HCT116 (cell line): ENCODE data around the gene FERMT1. TPM values are rescaled to one million over a fixed set of nuclear protein-coding genes. Genes with fewer than 3 reads are reported as not detected.

ENCODE experiments used
- ATAC-seq: fragments of 200-7000 bp; cut with Tn5 transposase; 2 replicates; pipeline ENCODE4 v1.9.1; 2020; ENCODE audit warnings: mild to moderate bottlenecking, moderate library complexity
- Bru-seq: library from RNA; stranded (reverse); fragments of 400-500 nt; gene quantifications from one replicate; lab custom pipeline; 2021; lab: Mats Ljungman, UMichigan
- BruChase-seq, 2 experiments: library from RNA; stranded (reverse); fragments of 400-500 nt; gene quantifications; one replicate each; lab custom pipeline; 2021; lab: Mats Ljungman, UMichigan
- BruUV-seq: library from RNA; stranded (reverse); fragments of 400-500 nt; replicated peaks from 2 replicates; lab custom pipeline; 2021; lab: Mats Ljungman, UMichigan
- CTCF ChIA-PET: fragments of 300-600 bp; sonication (Branson Sonifier 250); formaldehyde crosslinking; loops from one replicate; lab custom pipeline; 2021; ENCODE audit warnings: antibody characterized with exemption; lab: Charles Lee
- POLR2A ChIA-PET: fragments of 300-600, 350-600 bp; sonication (Branson Sonifier 250); formaldehyde crosslinking; loops from one replicate; lab custom pipeline; 2021; ENCODE audit warnings: antibody characterized with exemption; lab: Charles Lee
- RAD21 ChIA-PET, 2 experiments: fragments of 300-600 bp; sonication (Branson Sonifier 250); formaldehyde crosslinking; loops; one replicate each; lab custom pipeline; 2023; ENCODE audit warnings: low total read pairs in 2 of 2; ENCODE audit not compliant: uncharacterized antibody in 2 of 2, unreplicated experiment in 2 of 2, low non-redundant PET in 1 of 2; lab: Charles Lee
- DNase-seq: peaks from one replicate; pipeline ENCODE4 v3.0.0-alpha.2; 2010; ENCODE audit warnings: low read depth, low spot score
- H2AFZ ChIP-seq: fragments of 200-600 bp; shearing (Covaris generic), sonication (generic); 2 replicates; pipeline ENCODE4 v1.6.1; 2017; ENCODE audit warnings: low read depth, mixed run types, mixed read lengths, antibody characterized with exemption, low read length; ENCODE audit not compliant: poor library complexity, severe bottlenecking
- H3K27ac ChIP-seq: 2 replicates; pipeline ENCODE4 v1.5.1; 2012; ENCODE audit warnings: low read depth, low read length
- H3K27me3 ChIP-seq: fragments of 200-600 bp; sonication (generic); 2 replicates; pipeline ENCODE4 v1.6.1; 2016; ENCODE audit warnings: mixed run types, low read length, mixed read lengths; ENCODE audit not compliant: insufficient read depth
- H3K36me3 ChIP-seq, 2 experiments: fragments of 200-500 bp in 1 of 2; fragments of 200-600 bp in 1 of 2; sonication (Bioruptor generic) in 1 of 2; sonication (generic) in 1 of 2; 2 replicates each; pipeline versions ENCODE4 v1.5.1 to v1.6.1; 2014 to 2016; ENCODE audit warnings: low read length in 2 of 2, inconsistent platforms in 1 of 2, mixed read lengths in 1 of 2, mixed run types in 1 of 2; ENCODE audit not compliant: insufficient read depth in 2 of 2, control insufficient read depth in 1 of 2
- H3K4me1 ChIP-seq, 2 experiments: fragments of 200-600 bp in 1 of 2; sonication (generic) in 1 of 2; 2 replicates each; pipeline versions ENCODE4 v1.5.1 to v1.6.1; 2012 to 2017; ENCODE audit warnings: low read length in 2 of 2, inconsistent platforms in 1 of 2, mild to moderate bottlenecking in 1 of 2, mixed read lengths in 1 of 2, mixed run types in 1 of 2, moderate library complexity in 1 of 2; ENCODE audit not compliant: insufficient read depth in 2 of 2, control insufficient read depth in 1 of 2
- H3K4me2 ChIP-seq: fragments of 200-600 bp; sonication (generic); 2 replicates; pipeline ENCODE4 v1.6.1; 2017; ENCODE audit warnings: mixed run types, low read length, mixed read lengths
- H3K4me3 ChIP-seq, 2 experiments: fragments of 200-600 bp in 1 of 2; sonication (generic) in 1 of 2; replicated peaks in 1 of 2; 2 replicates each; pipeline ENCODE4 v1.5.1; 2011 to 2016; ENCODE audit warnings: low read length in 2 of 2, control low read depth in 1 of 2, low read depth in 1 of 2, mild to moderate bottlenecking in 1 of 2, mixed read lengths in 1 of 2, mixed run types in 1 of 2
- H3K79me2 ChIP-seq: fragments of 200-600 bp; sonication (generic); 2 replicates; pipeline ENCODE4 v1.6.1; 2017; ENCODE audit warnings: mild to moderate bottlenecking, mixed run types, low read length, moderate library complexity, mixed read lengths; ENCODE audit not compliant: insufficient read depth
- H3K9ac ChIP-seq: fragments of 200-600 bp; sonication (generic); 2 replicates; pipeline ENCODE4 v1.6.1; 2016; ENCODE audit warnings: low read length, mixed read lengths
- H3K9me2 ChIP-seq: fragments of 200-600 bp; sonication (generic), shearing (Covaris generic); 2 replicates; pipeline ENCODE4 v1.6.1; 2017; ENCODE audit warnings: mixed run types, mild to moderate bottlenecking, moderate library complexity; ENCODE audit not compliant: insufficient read depth
- H3K9me3 ChIP-seq, 2 experiments: fragments of 200-500 bp in 1 of 2; fragments of 200-600 bp in 1 of 2; sonication (Bioruptor generic) in 1 of 2; sonication (generic) in 1 of 2; 2 replicates each; pipeline ENCODE4 v1.6.1; 2014 to 2017; ENCODE audit warnings: low read length in 2 of 2, mixed read lengths in 2 of 2, inconsistent platforms in 1 of 2, low read depth in 1 of 2, mild to moderate bottlenecking in 1 of 2, mixed run types in 1 of 2, moderate library complexity in 1 of 2; ENCODE audit not compliant: control insufficient read depth in 1 of 2, insufficient read depth in 1 of 2
- H4K20me1 ChIP-seq: fragments of 200-600 bp; sonication (generic), shearing (Covaris generic); 2 replicates; pipeline ENCODE4 v1.6.1; 2017; ENCODE audit warnings: mixed run types, mild to moderate bottlenecking, moderate library complexity; ENCODE audit not compliant: insufficient read depth
- ATF3 ChIP-seq: IDR thresholded peaks from 2 replicates; pipeline ENCODE4 v1.6.1; 2012
- CBX3 ChIP-seq: IDR thresholded peaks from 2 replicates; pipeline ENCODE4 v1.6.1; 2012; ENCODE audit warnings: low read depth
- CEBPB ChIP-seq: IDR thresholded peaks from 2 replicates; pipeline ENCODE4 v1.6.1; 2012; ENCODE audit warnings: low read depth
- ELF1 ChIP-seq: IDR thresholded peaks from 2 replicates; pipeline ENCODE4 v1.6.1; 2012; ENCODE audit warnings: low read depth, borderline replicate concordance
- EZH2phosphoT487 ChIP-seq: fragments of 200-600 bp; IDR thresholded peaks from 2 replicates; pipeline ENCODE4 v1.6.1; 2018; ENCODE audit warnings: antibody characterized with exemption, borderline replicate concordance
- JUND ChIP-seq: IDR thresholded peaks from 2 replicates; pipeline ENCODE4 v1.6.1; 2012
- MAX ChIP-seq: IDR thresholded peaks from 2 replicates; pipeline ENCODE4 v1.6.1; 2012
- POLR2A ChIP-seq: IDR thresholded peaks from 2 replicates; pipeline ENCODE4 v1.7.0; 2011; ENCODE audit warnings: borderline replicate concordance; ENCODE audit not compliant: insufficient read depth, insufficient read length; ENCODE audit errors: extremely low read depth
- REST ChIP-seq: IDR thresholded peaks from 2 replicates; pipeline ENCODE4 v1.6.1; 2012; ENCODE audit warnings: low read depth
- SIN3A ChIP-seq: IDR thresholded peaks from 2 replicates; pipeline ENCODE4 v1.6.1; 2012; ENCODE audit warnings: low read depth
- SP1 ChIP-seq: IDR thresholded peaks from 2 replicates; pipeline ENCODE4 v1.6.1; 2012; ENCODE audit warnings: low read depth
- SRF ChIP-seq: IDR thresholded peaks from 2 replicates; pipeline ENCODE4 v1.6.1; 2012; ENCODE audit warnings: low read depth
- TCF7L2 ChIP-seq: IDR thresholded peaks from 2 replicates; pipeline ENCODE4 v1.7.0; 2011; ENCODE audit warnings: borderline replicate concordance, inconsistent platforms; ENCODE audit not compliant: insufficient read depth, insufficient read length; ENCODE audit errors: extremely low read depth
- ZBTB33 ChIP-seq: IDR thresholded peaks from 2 replicates; pipeline ENCODE4 v1.6.1; 2011; ENCODE audit warnings: mild to moderate bottlenecking, low read length, moderate library complexity; ENCODE audit not compliant: insufficient replicate concordance; ENCODE audit errors: extremely low read depth
- ZFX ChIP-seq: fragments of 450-650 bp; IDR thresholded peaks from 2 replicates; pipeline ENCODE4 v1.6.1; 2017
- ZNF274 ChIP-seq: fragments of 200-500 bp; sonication (Bioruptor generic); IDR thresholded peaks from 2 replicates; pipeline ENCODE4 v1.6.1; 2014; ENCODE audit warnings: mild to moderate bottlenecking, low read depth, low read length, inconsistent platforms
- intact Hi-C: fragments of 100-400 bp; cut with micrococcal nuclease; formaldehyde crosslinking; loops from 2 replicates; pipeline ENCODE4 v1.10.0; 2022
- long read RNA-seq: library from polyadenylated mRNA; unstranded; transcript quantifications from one replicate; pipeline ENCODE4 v2.0.0, GENCODE V29; 2021; ENCODE audit not compliant: unreplicated experiment
- polyA plus RNA-seq: library from polyadenylated mRNA; unstranded; fragments of >200 nt; gene quantifications from 2 replicates; pipeline ENCODE4 v1.2.1, GENCODE V29; 2012; ENCODE audit warnings: missing spikeins
- total RNA-seq: library from RNA; stranded (reverse); gene quantifications from one replicate; pipeline ENCODE4 v1.2.1, GENCODE V29; 2021; ENCODE audit not compliant: unreplicated experiment

FERMT1 gene, protein sequence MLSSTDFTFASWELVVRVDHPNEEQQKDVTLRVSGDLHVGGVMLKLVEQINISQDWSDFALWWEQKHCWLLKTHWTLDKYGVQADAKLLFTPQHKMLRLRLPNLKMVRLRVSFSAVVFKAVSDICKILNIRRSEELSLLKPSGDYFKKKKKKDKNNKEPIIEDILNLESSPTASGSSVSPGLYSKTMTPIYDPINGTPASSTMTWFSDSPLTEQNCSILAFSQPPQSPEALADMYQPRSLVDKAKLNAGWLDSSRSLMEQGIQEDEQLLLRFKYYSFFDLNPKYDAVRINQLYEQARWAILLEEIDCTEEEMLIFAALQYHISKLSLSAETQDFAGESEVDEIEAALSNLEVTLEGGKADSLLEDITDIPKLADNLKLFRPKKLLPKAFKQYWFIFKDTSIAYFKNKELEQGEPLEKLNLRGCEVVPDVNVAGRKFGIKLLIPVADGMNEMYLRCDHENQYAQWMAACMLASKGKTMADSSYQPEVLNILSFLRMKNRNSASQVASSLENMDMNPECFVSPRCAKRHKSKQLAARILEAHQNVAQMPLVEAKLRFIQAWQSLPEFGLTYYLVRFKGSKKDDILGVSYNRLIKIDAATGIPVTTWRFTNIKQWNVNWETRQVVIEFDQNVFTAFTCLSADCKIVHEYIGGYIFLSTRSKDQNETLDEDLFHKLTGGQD
- total RNA-seq (34.9 TPM), Bru-seq, nascent RNA (percentile 78 among the genes with signal in this experiment), BruChase-seq, experiment 1, labeled RNA remaining after a 6-hour chase (percentile 81 among the genes with signal in this experiment), BruChase-seq, experiment 2, labeled RNA remaining after a 2-hour chase (percentile 67 among the genes with signal in this experiment)
- 17.0 and 25.4 TPM in 2 replicates for polyA plus RNA-seq
- long read RNA-seq, full-length matches to known transcripts: 1 of 25 reads
- long read RNA-seq, partial matches to known transcripts: 14 of 25 reads
- long read RNA-seq, other reads (novel, unspliced or antisense): 10 of 25 reads

GRCh38 chr20:6122873-6123648 is at the start of gene FERMT1:
Gene FERMT1, minus strand, starts transcription at chr20:6123030. Its CDS starts 3,476 bp downstream, at chr20:6119554.
- RAD21 ChIA-PET: no interaction called here
- ATAC-seq: peak; percentile 91
- peak; percentile 63; the same call in 1 of the 2 replicates for TF ChIP-seq SP1
- peak; percentile 21; the same call in 1 of the 2 replicates for TF ChIP-seq SIN3A
- TF ChIP-seq EZH2phosphoT487: no peak
- peak; percentile 29; the same call in 1 of the 2 replicates for TF ChIP-seq CBX3
- peak; percentile 59 for TF ChIP-seq TCF7L2
- TF ChIP-seq CEBPB: no peak; the same call in 1 of the 2 replicates
- no peak; the same call in 1 of the 2 replicates for TF ChIP-seq JUND
- peak; percentile 47 for TF ChIP-seq MAX
- no peak for TF ChIP-seq REST
- TF ChIP-seq ZFX: peak; percentile 99
- TF ChIP-seq ZBTB33: peak; percentile 10
- TF ChIP-seq ATF3: no peak
- TF ChIP-seq SRF: no peak
- peak; percentile 62 for TF ChIP-seq ELF1
- peak; percentile 51 for TF ChIP-seq POLR2A
- no peak for TF ChIP-seq ZNF274

More at GRCh38 chr20:6122873-6123648, at the start of gene FERMT1:
- peak within 1 kb of the TSS; percentile 90 for H3K4me2 ChIP-seq
- DNase-seq: peak; percentile 78
- peak within 1 kb of the TSS; percentile 82 for H3K9ac ChIP-seq
- intact Hi-C loops: no loop called here
- H3K27ac ChIP-seq: peak within 1 kb of the TSS; percentile 92
- peaks cover 20% of the 10 kb centered on the region for H3K79me2 ChIP-seq
- TSS peak; percentile 66 for BruUV-seq
- H3K4me1 ChIP-seq: peaks cover 19 to 34% of the 10 kb centered on the region in 2 experiments
- H3K9me3 ChIP-seq: no peaks in the 10 kb centered on the region
- ChIA-PET POLR2A (interaction anchor here (0.6 to 1.4 kb wide), 4 partner anchors 12 to 594 kb away, joined by 3 to 4 read pairs (median 4); no protein-coding TSS in a partner anchor), CTCF (no interaction called here)
- peak within 1 kb of the TSS; percentile 98 for H2AFZ ChIP-seq
- no peaks in the 10 kb centered on the region for H3K27me3 ChIP-seq
- H3K36me3 ChIP-seq: peaks cover 6 to 12% of the 10 kb centered on the region in 2 experiments; a peak in 3 of 4 replicates
- H3K9me2 ChIP-seq: no peaks in the 10 kb centered on the region
- peak within 1 kb of the TSS; percentile 81 to 82 for H3K4me3 ChIP-seq
- no peaks in the 10 kb centered on the region for H4K20me1 ChIP-seq
